Erythroblast (primary cell): ENCODE results near the gene TFPT.

Experiments
- GATA1 ChIP-seq: IDR thresholded peaks from 2 replicates; pipeline ENCODE4 v1.6.1; 2011; ENCODE audit warnings: low read depth, mild to moderate bottlenecking, control low read depth, low read length, moderate library complexity
- POLR2A ChIP-seq: IDR thresholded peaks from 2 replicates; pipeline ENCODE4 v1.6.1; 2011; ENCODE audit warnings: mild to moderate bottlenecking, low read length

- TF ChIP-seq POLR2A = no peak
- no peak for TF ChIP-seq GATA1
These were observed 43.4 kb upstream of the TFPT start for GRCh38 chr19:54158812-54159351.
